Panc1 (cell line): ENCODE results near the gene RPSA. TPM values are rescaled to one million over a fixed set of nuclear protein-coding genes. Genes with fewer than 3 reads are reported as not detected.

Experiments
- ATAC-seq: fragments of 200-7000 bp; cut with Tn5 transposase; 2 replicates; pipeline ENCODE4 v1.9.1; 2020; ENCODE audit warnings: mild to moderate bottlenecking, moderate library complexity
- BruUV-seq: library from RNA; stranded (reverse); fragments of 400-500 nt; replicated peaks from 2 replicates; lab custom pipeline; 2021; lab: Mats Ljungman, UMichigan
- CTCF ChIA-PET: fragments of 300-600 bp; sonication (Branson Sonifier 250); formaldehyde crosslinking; loops from one replicate; lab custom pipeline; 2022; ENCODE audit warnings: antibody characterized with exemption; lab: Charles Lee
- POLR2A ChIA-PET: fragments of 300-600 bp; sonication (Branson Sonifier 250); formaldehyde crosslinking; loops from one replicate; lab custom pipeline; 2022; ENCODE audit warnings: antibody characterized with exemption; lab: Charles Lee
- DNase-seq: peaks from one replicate; pipeline ENCODE4 v3.0.0-alpha.2; 2010; ENCODE audit warnings: low read depth, low spot score
- H3K27ac ChIP-seq: 2 replicates; pipeline ENCODE4 v1.5.1; 2011; ENCODE audit warnings: mild to moderate bottlenecking, low read length, inconsistent platforms
- H3K27me3 ChIP-seq: fragments of 200-500 bp; sonication (Bioruptor generic); 2 replicates; pipeline ENCODE4 v1.6.0; 2014; ENCODE audit warnings: low read length, inconsistent platforms; ENCODE audit not compliant: control insufficient read depth, insufficient read depth
- H3K36me3 ChIP-seq: fragments of 200-500 bp; sonication (Bioruptor generic); 2 replicates; pipeline ENCODE4 v1.5.1; 2014; ENCODE audit warnings: inconsistent platforms, mild to moderate bottlenecking, low read length, moderate library complexity; ENCODE audit not compliant: control insufficient read depth, insufficient read depth
- H3K4me1 ChIP-seq: 2 replicates; pipeline ENCODE4 v1.5.1; 2011; ENCODE audit warnings: inconsistent platforms, mild to moderate bottlenecking, low read length, moderate library complexity; ENCODE audit not compliant: control insufficient read depth, insufficient read depth
- H3K4me3 ChIP-seq, 2 experiments: 2 replicates each; pipeline ENCODE4 v1.5.1; 2011 to 2012; ENCODE audit warnings: low read depth in 2 of 2, low read length in 2 of 2, mild to moderate bottlenecking in 2 of 2, inconsistent platforms in 1 of 2, moderate library complexity in 1 of 2
- H3K9me3 ChIP-seq: fragments of 200-500 bp; sonication (Bioruptor generic); 2 replicates; pipeline ENCODE4 v1.5.1; 2014; ENCODE audit warnings: low read depth, mild to moderate bottlenecking, inconsistent platforms, low read length, moderate library complexity; ENCODE audit not compliant: control insufficient read depth, insufficient read depth
- POLR2AphosphoS5 ChIP-seq: IDR thresholded peaks from 2 replicates; pipeline ENCODE4 v1.6.1; 2012; ENCODE audit warnings: mild to moderate bottlenecking, low read depth, low read length, moderate library complexity
- SIN3A ChIP-seq: IDR thresholded peaks from 2 replicates; pipeline ENCODE4 v1.6.1; 2012; ENCODE audit warnings: low read depth, mild to moderate bottlenecking, low read length, moderate library complexity, borderline replicate concordance; ENCODE audit not compliant: insufficient read depth
- TCF7L2 ChIP-seq: IDR thresholded peaks from 2 replicates; pipeline ENCODE4 v1.6.1; 2011; ENCODE audit warnings: mild to moderate bottlenecking, low read depth, low read length, inconsistent platforms
- in situ Hi-C: cut with HindIII; loops from 2 replicates; pipeline ENCODE4 v1.10.0; 2016; ENCODE audit warnings: low sequenced_read_pairs, low pct_unique_long_range_greater_than_20kb
- intact Hi-C: fragments of 100-400 bp; cut with micrococcal nuclease; formaldehyde crosslinking; loops from one replicate; pipeline ENCODE4 v1.10.0; 2022; ENCODE audit not compliant: unreplicated experiment
- total RNA-seq: library from RNA; stranded (reverse); gene quantifications from one replicate; pipeline ENCODE4 v1.2.1, GENCODE V29; 2021; ENCODE audit not compliant: unreplicated experiment
- TF ChIP-seq, protein P1 (sequence below): fragments of 450-650 bp; IDR thresholded peaks from 2 replicates; pipeline ENCODE4 v1.5.1; 2017; ENCODE audit warnings: mild to moderate bottlenecking
- TF ChIP-seq, protein P2 (sequence below), 2 experiments: IDR thresholded peaks; 2 replicates each; pipeline ENCODE4 v1.6.1; 2011 to 2012; ENCODE audit warnings: low read depth in 2 of 2, control low read depth in 1 of 2, low read length in 1 of 2, mild to moderate bottlenecking in 1 of 2, moderate library complexity in 1 of 2; ENCODE audit not compliant: insufficient read depth in 1 of 2

The RPSA gene
- total RNA-seq, 1 experiment from 2014 or later, result 856 TPM

GRCh38 chr3:39376959-39377634 is 29.4 kb upstream of the RPSA start:
- POLR2A ChIA-PET, result interaction anchor here (0.5 kb wide), 1 partner anchor 285 kb away, joined by 3 read pairs; no protein-coding TSS in a partner anchor
- no peaks in the 10 kb centered on the region for H3K4me1 ChIP-seq
- intact Hi-C loops (loop anchor here (10.0 kb wide), 2 partner anchors 82 to 182 kb away; partner anchors contain the start of gene XIRP1), in situ Hi-C loops (no loop called here)
- ATAC-seq, result no peak
- no peak overlapping the region for H3K27ac ChIP-seq
- TF ChIP-seq POLR2AphosphoS5, result no peak
- TF ChIP-seq, protein P1, sequence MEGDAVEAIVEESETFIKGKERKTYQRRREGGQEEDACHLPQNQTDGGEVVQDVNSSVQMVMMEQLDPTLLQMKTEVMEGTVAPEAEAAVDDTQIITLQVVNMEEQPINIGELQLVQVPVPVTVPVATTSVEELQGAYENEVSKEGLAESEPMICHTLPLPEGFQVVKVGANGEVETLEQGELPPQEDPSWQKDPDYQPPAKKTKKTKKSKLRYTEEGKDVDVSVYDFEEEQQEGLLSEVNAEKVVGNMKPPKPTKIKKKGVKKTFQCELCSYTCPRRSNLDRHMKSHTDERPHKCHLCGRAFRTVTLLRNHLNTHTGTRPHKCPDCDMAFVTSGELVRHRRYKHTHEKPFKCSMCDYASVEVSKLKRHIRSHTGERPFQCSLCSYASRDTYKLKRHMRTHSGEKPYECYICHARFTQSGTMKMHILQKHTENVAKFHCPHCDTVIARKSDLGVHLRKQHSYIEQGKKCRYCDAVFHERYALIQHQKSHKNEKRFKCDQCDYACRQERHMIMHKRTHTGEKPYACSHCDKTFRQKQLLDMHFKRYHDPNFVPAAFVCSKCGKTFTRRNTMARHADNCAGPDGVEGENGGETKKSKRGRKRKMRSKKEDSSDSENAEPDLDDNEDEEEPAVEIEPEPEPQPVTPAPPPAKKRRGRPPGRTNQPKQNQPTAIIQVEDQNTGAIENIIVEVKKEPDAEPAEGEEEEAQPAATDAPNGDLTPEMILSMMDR, result no peak
- TF ChIP-seq TCF7L2, result no peak
- TF ChIP-seq, protein P2, sequence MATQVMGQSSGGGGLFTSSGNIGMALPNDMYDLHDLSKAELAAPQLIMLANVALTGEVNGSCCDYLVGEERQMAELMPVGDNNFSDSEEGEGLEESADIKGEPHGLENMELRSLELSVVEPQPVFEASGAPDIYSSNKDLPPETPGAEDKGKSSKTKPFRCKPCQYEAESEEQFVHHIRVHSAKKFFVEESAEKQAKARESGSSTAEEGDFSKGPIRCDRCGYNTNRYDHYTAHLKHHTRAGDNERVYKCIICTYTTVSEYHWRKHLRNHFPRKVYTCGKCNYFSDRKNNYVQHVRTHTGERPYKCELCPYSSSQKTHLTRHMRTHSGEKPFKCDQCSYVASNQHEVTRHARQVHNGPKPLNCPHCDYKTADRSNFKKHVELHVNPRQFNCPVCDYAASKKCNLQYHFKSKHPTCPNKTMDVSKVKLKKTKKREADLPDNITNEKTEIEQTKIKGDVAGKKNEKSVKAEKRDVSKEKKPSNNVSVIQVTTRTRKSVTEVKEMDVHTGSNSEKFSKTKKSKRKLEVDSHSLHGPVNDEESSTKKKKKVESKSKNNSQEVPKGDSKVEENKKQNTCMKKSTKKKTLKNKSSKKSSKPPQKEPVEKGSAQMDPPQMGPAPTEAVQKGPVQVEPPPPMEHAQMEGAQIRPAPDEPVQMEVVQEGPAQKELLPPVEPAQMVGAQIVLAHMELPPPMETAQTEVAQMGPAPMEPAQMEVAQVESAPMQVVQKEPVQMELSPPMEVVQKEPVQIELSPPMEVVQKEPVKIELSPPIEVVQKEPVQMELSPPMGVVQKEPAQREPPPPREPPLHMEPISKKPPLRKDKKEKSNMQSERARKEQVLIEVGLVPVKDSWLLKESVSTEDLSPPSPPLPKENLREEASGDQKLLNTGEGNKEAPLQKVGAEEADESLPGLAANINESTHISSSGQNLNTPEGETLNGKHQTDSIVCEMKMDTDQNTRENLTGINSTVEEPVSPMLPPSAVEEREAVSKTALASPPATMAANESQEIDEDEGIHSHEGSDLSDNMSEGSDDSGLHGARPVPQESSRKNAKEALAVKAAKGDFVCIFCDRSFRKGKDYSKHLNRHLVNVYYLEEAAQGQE (IDR thresholded peaks at IDR 0.05; ENCODE audit: insufficient read depth in 1 of 2, low read depth in 2 of 2, low read length in 1 of 2), result no peak
- TF ChIP-seq SIN3A, result no peak
- no peaks in the 10 kb centered on the region for H3K27me3 ChIP-seq
- H3K9me3 ChIP-seq, result no peaks in the 10 kb centered on the region
- no peak overlapping the region for H3K4me3 ChIP-seq
- CTCF ChIA-PET, result no interaction called here
- BruUV-seq, result no TSS peak
- DNase-seq, result no peak
- no peaks in the 10 kb centered on the region for H3K36me3 ChIP-seq

GRCh38 chr3:39378088-39378487 is 28.4 kb upstream of the RPSA start:
- DNase-seq, result no peak
- no TSS peak for BruUV-seq

More at GRCh38 chr3:39378088-39378487, 28.4 kb upstream of the RPSA start:
- CTCF ChIA-PET, result interaction anchor here (0.6 kb wide), 1 partner anchor 75 kb away, joined by 4 read pairs; no protein-coding TSS in a partner anchor
- Histone ChIP-seq H3K27ac (no peak overlapping the region), H3K4me1 (peaks cover 6% of the 10 kb centered on the region; the same call in 1 of the 2 replicates), H3K36me3 (no peaks in the 10 kb centered on the region; the same call in 1 of the 2 replicates), H3K9me3 (no peaks in the 10 kb centered on the region), H3K27me3 (no peaks in the 10 kb centered on the region), H3K4me3 (no peak overlapping the region)
- POLR2A ChIA-PET, result no interaction called here
- peak; percentile 88; the same call in 1 of the 2 replicates for ATAC-seq
- intact Hi-C loops, result loop anchor here (10.0 kb wide), 2 partner anchors 83 to 183 kb away; partner anchors contain the start of gene XIRP1
- TF ChIP-seq, protein P1, result peak; percentile 80
- TF ChIP-seq POLR2AphosphoS5, result no peak
- in situ Hi-C loops, result no loop called here
